ENCODE data around the gene STK17B.

Gene STK17B

DNA sequence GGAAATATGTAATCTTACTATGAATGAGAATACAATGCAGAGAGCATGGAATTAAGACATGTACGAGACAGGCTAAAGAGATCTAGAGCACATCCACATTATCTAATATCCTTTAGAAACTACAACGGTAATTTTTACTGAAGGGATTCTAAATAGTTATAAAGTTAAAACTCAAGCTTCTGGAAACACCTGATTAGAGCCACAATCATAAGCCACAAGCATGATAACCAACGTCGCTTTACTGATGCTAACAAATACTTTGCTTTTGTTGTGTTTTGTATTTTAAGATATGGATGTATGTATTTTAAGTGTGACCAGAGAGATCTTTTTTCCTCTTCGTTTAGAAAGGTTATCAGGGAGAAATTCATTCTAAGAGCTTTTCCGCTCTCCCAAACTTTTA is 44.0 kb upstream of the STK17B start:
- no peaks in the 10 kb centered on the region for H3K9me3 ChIP-seq (ENCODE audit: control insufficient read depth, insufficient read depth, low read depth, low read length)
- ChIA-PET POLR2A (interaction anchor here (0.9 kb wide), 1 partner anchor 14 kb away, joined by 4 read pairs; no protein-coding TSS in a partner anchor), CTCF (interaction anchor here (1.4 kb wide), 1 partner anchor 137 kb away, joined by 4 read pairs; no protein-coding TSS in a partner anchor)
- H3K4me1 ChIP-seq (ENCODE audit: control insufficient read depth, insufficient read depth, low read length) = peaks cover 3% of the 10 kb centered on the region; the same call in 1 of the 2 replicates
- H3K36me3 ChIP-seq (ENCODE audit: control insufficient read depth in 2 of 2, insufficient read depth in 1 of 2, low read length in 2 of 2) = no peaks in the 10 kb centered on the region
- no peak overlapping the region for H3K4me3 ChIP-seq (ENCODE audit: low read depth, low read length)
- TF ChIP-seq ZNF280D (tag by site-specific recombination; IDR thresholded peaks at IDR 0.05) (no peak), ZNF274 (IDR thresholded peaks at IDR 0.05; ENCODE audit: low read length) (no peak), ZNF274 (tag by site-specific recombination; IDR thresholded peaks at IDR 0.05; ENCODE audit: borderline replicate concordance) (no peak), BCL11A (tag by site-specific recombination; IDR thresholded peaks at IDR 0.05; ENCODE audit: low read depth) (no peak), SP2 (tag by site-specific recombination; IDR thresholded peaks at IDR 0.05) (no peak), TCF7L2 (IDR thresholded peaks at IDR 0.05; ENCODE audit: borderline replicate concordance, low read depth, low read length) (no peak), ZNF16 (tag by site-specific recombination; IDR thresholded peaks at IDR 0.05; ENCODE audit: low read depth) (no peak), ZNF544 (tag by site-specific recombination; IDR thresholded peaks at IDR 0.05) (no peak)
- no peak overlapping the region for H3K27ac ChIP-seq (ENCODE audit: extremely low read depth, low read depth, low read length)

GRCh38 chr2:196214156-196214555 is 42.8 kb upstream of the STK17B start:
- H3K4me1 ChIP-seq (ENCODE audit: control insufficient read depth, insufficient read depth, low read length) = no peaks in the 10 kb centered on the region
- no peaks in the 10 kb centered on the region for H3K36me3 ChIP-seq (ENCODE audit: control insufficient read depth in 2 of 2, insufficient read depth in 1 of 2, low read length in 2 of 2)
- TF ChIP-seq MZF1 (tag by site-specific recombination; IDR thresholded peaks at IDR 0.05; ENCODE audit: borderline replicate concordance) (no peak), ZNF776 (tag by site-specific recombination; IDR thresholded peaks at IDR 0.05; ENCODE audit: borderline replicate concordance) (no peak), ZNF112 (tag by site-specific recombination; IDR thresholded peaks at IDR 0.05) (no peak)
- no peak overlapping the region for H3K4me3 ChIP-seq (ENCODE audit: low read depth, low read length)
- ChIA-PET CTCF (no interaction called here), POLR2A (no interaction called here)
- no peaks in the 10 kb centered on the region for H3K9me3 ChIP-seq (ENCODE audit: control insufficient read depth, insufficient read depth, low read depth, low read length)
- H3K27ac ChIP-seq (ENCODE audit: extremely low read depth, low read depth, low read length) = no peak overlapping the region

- H3K27ac ChIP-seq (ENCODE audit: extremely low read depth, low read depth, low read length) = no peak overlapping the region
These were observed 42.0 kb upstream of the STK17B start for GRCh38 chr2:196213252-196213980.

DNA sequence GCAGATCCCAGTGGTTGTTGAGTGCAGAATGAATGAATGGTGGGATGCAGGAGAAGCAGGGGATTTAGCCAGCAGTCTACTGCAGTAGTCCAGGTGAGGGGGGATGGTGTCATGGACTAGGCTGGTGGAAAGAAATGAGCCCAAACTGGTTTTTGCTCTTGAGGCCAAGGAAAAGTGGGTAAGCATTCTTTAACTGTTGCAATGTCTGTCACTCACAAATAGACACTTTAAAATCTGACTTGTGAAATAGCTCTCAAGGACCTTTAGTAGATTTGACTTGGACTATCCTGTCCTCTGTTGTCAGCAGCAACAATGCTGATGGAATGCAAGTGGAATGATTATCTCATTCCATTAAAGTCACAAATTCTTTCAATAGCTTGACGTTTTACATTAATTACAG is 37.5 kb upstream of the STK17B start:
- Histone ChIP-seq H3K36me3 (ENCODE audit: control insufficient read depth in 2 of 2, insufficient read depth in 1 of 2, low read length in 2 of 2) (no peaks in the 10 kb centered on the region), H3K27ac (ENCODE audit: extremely low read depth, low read depth, low read length) (no peak overlapping the region), H3K4me1 (ENCODE audit: control insufficient read depth, insufficient read depth, low read length) (no peaks in the 10 kb centered on the region), H3K9me3 (ENCODE audit: control insufficient read depth, insufficient read depth, low read depth, low read length) (no peaks in the 10 kb centered on the region), H3K4me3 (ENCODE audit: low read depth, low read length) (no peak overlapping the region)
- TF ChIP-seq BCL11B (tag by site-specific recombination; IDR thresholded peaks at IDR 0.05; ENCODE audit: low read depth) = no peak
- 0 out of 2 replicates have a peak, but pooled peaks have one; percentile 2 for TF ChIP-seq CTCF (tag by site-specific recombination; IDR thresholded peaks at IDR 0.05)
- TF ChIP-seq ZFP41 (tag by site-specific recombination; IDR thresholded peaks at IDR 0.05; ENCODE audit: borderline replicate concordance) = no peak
- TF ChIP-seq ZNF391 (tag by site-specific recombination; IDR thresholded peaks at IDR 0.05; ENCODE audit: borderline replicate concordance, low read depth) = no peak
- CTCF ChIA-PET = no interaction called here
- POLR2A ChIA-PET = no interaction called here

More at GRCh38 chr2:196213252-196213980, 42.0 kb upstream of the STK17B start:
- Histone ChIP-seq H3K36me3 (ENCODE audit: control insufficient read depth in 2 of 2, insufficient read depth in 1 of 2, low read length in 2 of 2) (no peaks in the 10 kb centered on the region), H3K4me1 (ENCODE audit: control insufficient read depth, insufficient read depth, low read length) (no peaks in the 10 kb centered on the region), H3K4me3 (ENCODE audit: low read depth, low read length) (no peak overlapping the region), H3K9me3 (ENCODE audit: control insufficient read depth, insufficient read depth, low read depth, low read length) (no peaks in the 10 kb centered on the region)
- ChIA-PET CTCF (interaction anchor here (0.6 kb wide), 1 partner anchor 124 kb away, joined by 4 read pairs; no protein-coding TSS in a partner anchor), POLR2A (no interaction called here)
- TF ChIP-seq BCL11B (tag by site-specific recombination; IDR thresholded peaks at IDR 0.05; ENCODE audit: low read depth) (no peak), GLIS2 (tag by site-specific recombination; IDR thresholded peaks at IDR 0.05) (no peak)
- TF ChIP-seq, protein P1, sequence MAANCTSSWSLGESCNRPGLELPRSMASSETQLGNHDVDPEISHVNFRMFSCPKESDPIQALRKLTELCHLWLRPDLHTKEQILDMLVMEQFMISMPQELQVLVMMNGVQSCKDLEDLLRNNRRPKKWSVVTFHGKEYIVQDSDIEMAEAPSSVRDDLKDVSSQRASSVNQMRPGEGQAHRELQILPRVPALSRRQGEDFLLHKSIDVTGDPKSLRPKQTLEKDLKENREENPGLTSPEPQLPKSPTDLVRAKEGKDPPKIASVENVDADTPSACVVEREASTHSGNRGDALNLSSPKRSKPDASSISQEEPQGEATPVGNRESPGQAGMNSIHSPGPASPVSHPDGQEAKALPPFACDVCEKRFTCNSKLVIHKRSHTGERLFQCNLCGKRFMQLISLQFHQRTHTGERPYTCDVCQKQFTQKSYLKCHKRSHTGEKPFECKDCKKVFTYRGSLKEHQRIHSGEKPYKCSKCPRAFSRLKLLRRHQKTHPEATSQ (tag by site-specific recombination; IDR thresholded peaks at IDR 0.05) = no peak
